ENCODE data around the gene FOXO1. TPM values are rescaled to one million over a fixed set of nuclear protein-coding genes. Genes with fewer than 3 reads are reported as not detected.

Gene FOXO1
- total and polyA plus RNA-seq, 4 donors: 4.1 to 33.4 (median 19.3) TPM

- H3K36me3 ChIP-seq (ENCODE audit: control insufficient read depth in 1 of 2, insufficient read depth in 2 of 2, low read length in 1 of 2): no peaks in the 10 kb centered on the region
- DNase-seq: no peak
- intact Hi-C loops (cut with DNase I): no loop called here
- H3K4me3 ChIP-seq (ENCODE audit: low read length in 2 of 2): no peak overlapping the region
- no peak overlapping the region for H3K27ac ChIP-seq (ENCODE audit: low read depth in 1 of 2, low read length in 2 of 2)
- ATAC-seq (ENCODE audit: low FRiP score): no peak
- H3K4me1 ChIP-seq (ENCODE audit: control insufficient read depth in 1 of 2, insufficient read depth in 2 of 2, low read length in 2 of 2): peaks cover 2 to 4% of the 10 kb centered on the region in 2 donors
- H3K27me3 ChIP-seq (ENCODE audit: control insufficient read depth in 1 of 2, insufficient read depth in 2 of 2, low read length in 1 of 2): no peaks in the 10 kb centered on the region
- WGBS, 2 donors: 61 to 65% methylated on average over 5 of the region's 5 CpGs
- H3K9me3 ChIP-seq (ENCODE audit: control insufficient read depth, low read length): no peaks in the 10 kb centered on the region
Measured at GRCh38 chr13:40635315-40635995, 31.0 kb downstream of the FOXO1 start.

- peaks cover 2 to 4% of the 10 kb centered on the region in 2 donors for H3K4me1 ChIP-seq (ENCODE audit: control insufficient read depth in 1 of 2, insufficient read depth in 2 of 2, low read length in 2 of 2)
- intact Hi-C loops (cut with DNase I): no loop called here
- WGBS, 2 donors: 97% methylated on average over 3 of the region's 3 CpGs
Measured at GRCh38 chr13:40632915-40633314, 33.5 kb downstream of the FOXO1 start.

DNA sequence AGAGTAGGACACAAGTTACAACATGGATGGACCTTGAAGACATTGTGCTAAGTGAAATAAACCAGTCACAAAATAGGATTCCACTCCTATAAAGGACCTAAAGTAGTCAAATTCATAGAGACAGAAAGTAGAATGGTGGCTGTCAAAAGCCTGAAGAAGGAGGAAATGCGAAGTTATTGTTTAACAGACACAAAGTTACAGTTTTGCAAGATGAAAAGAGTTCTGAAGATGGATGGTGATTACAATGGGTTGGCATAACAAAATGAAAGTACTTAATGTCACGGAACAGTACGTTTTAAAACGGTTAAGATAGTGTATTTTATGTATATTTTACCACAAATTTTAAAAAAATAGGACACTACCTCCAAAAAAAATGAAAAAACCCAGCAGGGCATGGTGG lies 34.8 kb downstream of the FOXO1 start:
- peaks cover 0 to 11% of the 10 kb centered on the region in 2 donors for H3K4me1 ChIP-seq (ENCODE audit: control insufficient read depth in 1 of 2, insufficient read depth in 2 of 2, low read length in 2 of 2)
- H3K27me3 ChIP-seq (ENCODE audit: control insufficient read depth in 1 of 2, insufficient read depth in 2 of 2, low read length in 1 of 2): no peaks in the 10 kb centered on the region
- no peak overlapping the region for H3K4me3 ChIP-seq (ENCODE audit: low read length in 2 of 2)
- no peak for ATAC-seq (ENCODE audit: low FRiP score)
- no peak overlapping the region for H3K27ac ChIP-seq (ENCODE audit: low read depth in 1 of 2, low read length in 2 of 2)
- H3K9me3 ChIP-seq (ENCODE audit: control insufficient read depth, low read length): no peaks in the 10 kb centered on the region
- no peaks in the 10 kb centered on the region for H3K36me3 ChIP-seq (ENCODE audit: control insufficient read depth in 1 of 2, insufficient read depth in 2 of 2, low read length in 1 of 2)
- 95 to 96% methylated on average over 4 of the region's 4 CpGs for WGBS, 2 donors
- intact Hi-C loops (cut with DNase I): no loop called here
- no peak for DNase-seq

More at GRCh38 chr13:40632915-40633314, 33.5 kb downstream of the FOXO1 start:
- Histone ChIP-seq H3K36me3 (ENCODE audit: control insufficient read depth in 1 of 2, insufficient read depth in 2 of 2, low read length in 1 of 2) (no peaks in the 10 kb centered on the region), H3K27me3 (ENCODE audit: control insufficient read depth in 1 of 2, insufficient read depth in 2 of 2, low read length in 1 of 2) (no peaks in the 10 kb centered on the region), H3K9me3 (ENCODE audit: control insufficient read depth, low read length) (no peaks in the 10 kb centered on the region), H3K4me3 (ENCODE audit: low read length in 2 of 2) (no peak overlapping the region), H3K27ac (ENCODE audit: low read depth in 1 of 2, low read length in 2 of 2) (no peak overlapping the region)
- no peak for ATAC-seq (ENCODE audit: low FRiP score)
- DNase-seq: no peak

DNA sequence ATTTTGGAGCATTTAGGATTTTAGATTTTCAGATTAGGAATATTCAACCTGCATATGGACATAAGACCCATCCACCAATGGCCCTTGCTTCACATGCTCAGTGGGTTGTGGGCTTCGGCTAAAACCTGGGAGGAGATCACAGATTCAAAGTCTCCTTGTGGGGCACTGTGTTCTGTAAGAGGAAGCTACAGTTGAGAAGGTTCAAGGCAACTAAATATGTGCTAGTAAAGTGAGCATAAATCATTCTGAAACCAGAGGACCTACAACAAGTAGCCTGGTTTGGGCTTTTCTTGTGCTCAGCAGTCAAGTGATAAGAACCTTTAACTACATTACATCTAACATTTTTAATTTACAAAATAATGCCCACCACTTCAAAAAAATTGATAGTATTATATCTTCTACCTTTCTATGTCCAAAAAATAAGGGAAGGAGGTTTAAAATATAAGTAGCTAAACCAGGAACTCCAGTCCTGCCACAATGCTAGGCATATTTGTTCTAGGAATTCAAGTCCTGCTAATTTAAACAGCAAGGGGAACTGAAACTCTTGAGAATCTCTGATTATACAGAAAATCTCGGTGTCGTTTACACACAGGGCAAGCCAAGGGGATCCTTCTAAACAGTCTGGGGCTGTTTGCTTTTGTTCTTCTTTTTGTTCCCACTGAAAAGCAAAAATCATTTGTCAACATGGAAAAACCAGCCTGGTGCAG lies 36.6 kb downstream of the FOXO1 start:
- no peak overlapping the region for H3K27ac ChIP-seq (ENCODE audit: low read depth in 1 of 2, low read length in 2 of 2)
- H3K4me1 ChIP-seq (ENCODE audit: control insufficient read depth in 1 of 2, insufficient read depth in 2 of 2, low read length in 2 of 2): peaks cover 0 to 9% of the 10 kb centered on the region in 2 donors

GRCh38 chr13:40626977-40627376 lies 39.5 kb downstream of the FOXO1 start:
- no peaks in the 10 kb centered on the region for H3K36me3 ChIP-seq (ENCODE audit: control insufficient read depth in 1 of 2, insufficient read depth in 2 of 2, low read length in 1 of 2)
- DNase-seq (no peak), ATAC-seq (ENCODE audit: low FRiP score) (no peak)
- intact Hi-C loops (cut with DNase I): no loop called here
- peaks cover 0 to 12% of the 10 kb centered on the region in 2 donors for H3K4me1 ChIP-seq (ENCODE audit: control insufficient read depth in 1 of 2, insufficient read depth in 2 of 2, low read length in 2 of 2)
- H3K27me3 ChIP-seq (ENCODE audit: control insufficient read depth in 1 of 2, insufficient read depth in 2 of 2, low read length in 1 of 2): no peaks in the 10 kb centered on the region
- H3K4me3 ChIP-seq (ENCODE audit: low read length in 2 of 2): no peak overlapping the region
- no peak overlapping the region for H3K27ac ChIP-seq (ENCODE audit: low read depth in 1 of 2, low read length in 2 of 2)
- no peaks in the 10 kb centered on the region for H3K9me3 ChIP-seq (ENCODE audit: control insufficient read depth, low read length)
- 92 to 95% methylated on average over 1 of the region's 1 CpG for WGBS, 2 donors

More for the DNA sequence above, 36.6 kb downstream of the FOXO1 start:
- ATAC-seq (ENCODE audit: low FRiP score) (no peak), DNase-seq (no peak)
- Histone ChIP-seq H3K36me3 (ENCODE audit: control insufficient read depth in 1 of 2, insufficient read depth in 2 of 2, low read length in 1 of 2) (no peaks in the 10 kb centered on the region), H3K4me3 (ENCODE audit: low read length in 2 of 2) (no peak overlapping the region), H3K27me3 (ENCODE audit: control insufficient read depth in 1 of 2, insufficient read depth in 2 of 2, low read length in 1 of 2) (no peaks in the 10 kb centered on the region), H3K9me3 (ENCODE audit: control insufficient read depth, low read length) (no peaks in the 10 kb centered on the region)
- WGBS, 2 donors: 87 to 92% methylated on average over 3 of the region's 3 CpGs
- intact Hi-C loops (cut with DNase I): no loop called here

DNA sequence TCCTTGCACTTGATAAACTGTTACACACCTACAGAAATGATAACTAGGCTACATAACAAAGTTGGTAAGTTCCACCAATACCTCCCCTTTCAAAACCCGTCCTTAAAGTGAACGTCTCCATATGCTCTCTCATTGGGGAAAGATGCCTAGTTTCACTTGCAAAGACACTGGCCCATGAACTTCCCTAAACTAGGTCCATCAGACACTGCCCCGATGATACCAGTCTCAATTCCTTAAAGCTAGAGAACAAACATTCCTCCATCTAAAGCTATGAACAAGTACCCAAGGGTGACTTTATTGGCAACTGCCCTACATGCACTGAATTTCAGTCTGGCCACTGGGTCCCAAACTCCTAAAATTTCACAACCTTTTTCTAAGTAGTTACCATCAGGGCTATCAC lies 39.9 kb downstream of the FOXO1 start:
- H3K27ac ChIP-seq (ENCODE audit: low read depth in 1 of 2, low read length in 2 of 2): no peak overlapping the region
- ATAC-seq (ENCODE audit: low FRiP score) (no peak), DNase-seq (no peak)
- no peaks in the 10 kb centered on the region for H3K27me3 ChIP-seq (ENCODE audit: control insufficient read depth in 1 of 2, insufficient read depth in 2 of 2, low read length in 1 of 2)
- H3K36me3 ChIP-seq (ENCODE audit: control insufficient read depth in 1 of 2, insufficient read depth in 2 of 2, low read length in 1 of 2): no peaks in the 10 kb centered on the region
- peaks cover 0 to 12% of the 10 kb centered on the region in 2 donors for H3K4me1 ChIP-seq (ENCODE audit: control insufficient read depth in 1 of 2, insufficient read depth in 2 of 2, low read length in 2 of 2)
- no peak overlapping the region for H3K4me3 ChIP-seq (ENCODE audit: low read length in 2 of 2)
- intact Hi-C loops (cut with DNase I): no loop called here
- 46 to 59% methylated on average over 3 of the region's 3 CpGs for WGBS, 2 donors
- H3K9me3 ChIP-seq (ENCODE audit: control insufficient read depth, low read length): no peaks in the 10 kb centered on the region

GRCh38 chr13:40624986-40625385 lies 41.5 kb downstream of the FOXO1 start:
- no peak for ATAC-seq (ENCODE audit: low FRiP score)
- peaks cover 0 to 12% of the 10 kb centered on the region in 2 donors for H3K4me1 ChIP-seq (ENCODE audit: control insufficient read depth in 1 of 2, insufficient read depth in 2 of 2, low read length in 2 of 2)

GRCh38 chr13:40624383-40624782 lies 42.1 kb downstream of the FOXO1 start:
- H3K4me3 ChIP-seq (ENCODE audit: low read length in 2 of 2): no peak overlapping the region
- no peaks in the 10 kb centered on the region for H3K9me3 ChIP-seq (ENCODE audit: control insufficient read depth, low read length)
- peaks cover 0 to 14% of the 10 kb centered on the region in 2 donors for H3K4me1 ChIP-seq (ENCODE audit: control insufficient read depth in 1 of 2, insufficient read depth in 2 of 2, low read length in 2 of 2)
- intact Hi-C loops (cut with DNase I): no loop called here
- H3K27ac ChIP-seq (ENCODE audit: low read depth in 1 of 2, low read length in 2 of 2): no peak overlapping the region
- ATAC-seq (ENCODE audit: low FRiP score) (no peak), DNase-seq (no peak)
- 91 to 96% methylated on average over 1 of the region's 1 CpG for WGBS, 2 donors
- no peaks in the 10 kb centered on the region for H3K36me3 ChIP-seq (ENCODE audit: control insufficient read depth in 1 of 2, insufficient read depth in 2 of 2, low read length in 1 of 2)
- H3K27me3 ChIP-seq (ENCODE audit: control insufficient read depth in 1 of 2, insufficient read depth in 2 of 2, low read length in 1 of 2): no peaks in the 10 kb centered on the region

More at GRCh38 chr13:40624986-40625385, 41.5 kb downstream of the FOXO1 start:
- Histone ChIP-seq H3K27ac (ENCODE audit: low read depth in 1 of 2, low read length in 2 of 2) (no peak overlapping the region), H3K9me3 (ENCODE audit: control insufficient read depth, low read length) (no peaks in the 10 kb centered on the region), H3K4me3 (ENCODE audit: low read length in 2 of 2) (no peak overlapping the region), H3K36me3 (ENCODE audit: control insufficient read depth in 1 of 2, insufficient read depth in 2 of 2, low read length in 1 of 2) (no peaks in the 10 kb centered on the region), H3K27me3 (ENCODE audit: control insufficient read depth in 1 of 2, insufficient read depth in 2 of 2, low read length in 1 of 2) (no peaks in the 10 kb centered on the region)
- WGBS, 2 donors: 12 to 14% methylated on average over 1 of the region's 1 CpG
- intact Hi-C loops (cut with DNase I): no loop called here
- no peak for DNase-seq

- H3K27ac ChIP-seq (ENCODE audit: low read depth in 1 of 2, low read length in 2 of 2): no peak overlapping the region
- H3K27me3 ChIP-seq (ENCODE audit: control insufficient read depth in 1 of 2, insufficient read depth in 2 of 2, low read length in 1 of 2): no peaks in the 10 kb centered on the region
- H3K4me3 ChIP-seq (ENCODE audit: low read length in 2 of 2): no peak overlapping the region
- H3K9me3 ChIP-seq (ENCODE audit: control insufficient read depth, low read length): no peaks in the 10 kb centered on the region
- intact Hi-C loops (cut with DNase I): no loop called here
- ATAC-seq (ENCODE audit: low FRiP score) (no peak), DNase-seq (no peak)
- no peaks in the 10 kb centered on the region for H3K36me3 ChIP-seq (ENCODE audit: control insufficient read depth in 1 of 2, insufficient read depth in 2 of 2, low read length in 1 of 2)
- H3K4me1 ChIP-seq (ENCODE audit: control insufficient read depth in 1 of 2, insufficient read depth in 2 of 2, low read length in 2 of 2): peaks cover 0 to 14% of the 10 kb centered on the region in 2 donors
- 96 to 98% methylated on average over 1 of the region's 1 CpG for WGBS, 2 donors
Measured at GRCh38 chr13:40622761-40623160, 43.7 kb downstream of the FOXO1 start.

Data from aorta (tissue), 5 donors.